Uterus (tissue), 4 donors: ENCODE measurements around the gene TBKBP1. TPM values are rescaled to one million over a fixed set of nuclear protein-coding genes. Genes with fewer than 3 reads are reported as not detected.
"Not testable (repeated sequence)": the region's sequence is repeated elsewhere in the genome, so short reads cannot be mapped to it uniquely, and the experiment has no call there.

Source experiments
- DNase-seq, 2 donors: peaks; one replicate each; pipeline ENCODE4 v3.0.0-alpha.2; 2019 to 2020
- H3K27ac ChIP-seq, 2 donors: fragments of 200-600 bp; sonication (generic); 1 replicate in 1 of 2; 2 replicates in 1 of 2; pipeline ENCODE4 v1.5.1; 2016 to 2018
- H3K27me3 ChIP-seq, 2 donors: fragments of 200-600 bp; sonication (generic); one replicate each; pipeline ENCODE4 v1.5.1; 2018 to 2019; ENCODE audit warnings: control low read depth in 1 of 2
- H3K36me3 ChIP-seq, 2 donors: fragments of 200-600 bp; sonication (generic); one replicate each; pipeline ENCODE4 v1.5.1; 2019; ENCODE audit warnings: control low read depth in 1 of 2
- H3K4me1 ChIP-seq, 2 donors: fragments of 200-600 bp; sonication (generic); one replicate each; pipeline ENCODE4 v1.5.1; 2018 to 2019; ENCODE audit warnings: control low read depth in 1 of 2
- H3K4me3 ChIP-seq, 2 donors: fragments of 200-600 bp; sonication (generic); 1 replicate in 1 of 2; 2 replicates in 1 of 2; pipeline ENCODE4 v1.5.1; 2018 to 2019; ENCODE audit warnings: mild to moderate bottlenecking in 1 of 2
- H3K9me3 ChIP-seq, 2 donors: fragments of 200-600 bp; sonication (generic); one replicate each; pipeline ENCODE4 v1.5.1; 2019; ENCODE audit warnings: control low read depth in 1 of 2
- CTCF ChIP-seq, 4 experiments: fragments of 200-600 bp in 2 of 4; fragments of 450-650 bp in 2 of 4; sonication (generic) in 2 of 4; IDR thresholded peaks; one replicate each; pipeline ENCODE4 v1.5.1; 2016 to 2019; ENCODE audit warnings: antibody characterized with exemption in 4 of 4, mild to moderate bottlenecking in 2 of 4, moderate library complexity in 1 of 4
- POLR2A ChIP-seq, 2 donors: fragments of 450-650 bp; IDR thresholded peaks; one replicate each; pipeline ENCODE4 v1.6.1; 2016; ENCODE audit warnings: antibody characterized with exemption in 2 of 2, mild to moderate bottlenecking in 1 of 2, moderate library complexity in 1 of 2
- intact Hi-C: fragments of 100-400 bp; cut with DNase I; formaldehyde crosslinking; loops from one replicate; pipeline ENCODE4 v1.15.1; 2023; ENCODE audit warnings: low total_unique reads
- total RNA-seq, 4 donors: library from RNA; depleted of rRNA in 3 of 4; stranded (reverse); fragments of >200 nt in 3 of 4; gene quantifications; one replicate each; pipeline versions ENCODE4 v1.1.0 to v1.2.4, GENCODE V29; 2014 to 2023
- donor health status: DM: yes; HTN: yes; CAD: no.

TBKBP1 gene
- total RNA-seq, 4 donors from 2014 or later, result 2.6 to 24.8 (median 10.7) TPM

- no peaks in the 10 kb centered on the region for H3K27me3 ChIP-seq
- intact Hi-C loops, result no loop called here
- no peak overlapping the region for H3K4me3 ChIP-seq
These were observed 45.2 kb downstream of the TBKBP1 start for GRCh38 chr17:47739150-47739549.

GRCh38 chr17:47739945-47740344 lies 46.0 kb downstream of the TBKBP1 start:
- H3K4me1 ChIP-seq, H3K9me3 ChIP-seq, DNase-seq, intact Hi-C loops, H3K27ac ChIP-seq, H3K27me3 ChIP-seq, H3K4me3 ChIP-seq, H3K36me3 ChIP-seq: not testable (repeated sequence)

More at GRCh38 chr17:47739150-47739549, 45.2 kb downstream of the TBKBP1 start:
- Histone ChIP-seq H3K27ac (no peak overlapping the region), H3K36me3 (no peaks in the 10 kb centered on the region), H3K9me3 (no peaks in the 10 kb centered on the region), H3K4me1 (no peaks in the 10 kb centered on the region)
- no peak for TF ChIP-seq CTCF (IDR thresholded peaks at IDR 0.05)
- TF ChIP-seq POLR2A (IDR thresholded peaks at IDR 0.05), result no peak
- DNase-seq, result no peak

GRCh38 chr17:47741109-47741792 lies 47.3 kb downstream of the TBKBP1 start:
- DNase-seq, result no peak
- TF ChIP-seq CTCF (IDR thresholded peaks at IDR 0.05), result no peak
- no peak for TF ChIP-seq POLR2A (IDR thresholded peaks at IDR 0.05)
- Histone ChIP-seq H3K4me3 (no peak overlapping the region), H3K9me3 (no peaks in the 10 kb centered on the region), H3K36me3 (no peaks in the 10 kb centered on the region), H3K27me3 (peaks cover 0 to 4% of the 10 kb centered on the region in 2 donors), H3K4me1 (no peaks in the 10 kb centered on the region), H3K27ac (no peak overlapping the region)
- intact Hi-C loops, result no loop called here

GRCh38 chr17:47741793-47742145 lies 47.8 kb downstream of the TBKBP1 start:
- Histone ChIP-seq H3K27me3 (peaks cover 0 to 4% of the 10 kb centered on the region in 2 donors), H3K36me3 (no peaks in the 10 kb centered on the region), H3K27ac (no peak overlapping the region), H3K4me1 (no peaks in the 10 kb centered on the region), H3K9me3 (no peaks in the 10 kb centered on the region), H3K4me3 (no peak overlapping the region)
- intact Hi-C loops, result no loop called here
- DNase-seq, result no peak
- TF ChIP-seq POLR2A (IDR thresholded peaks at IDR 0.05) (no peak), CTCF (IDR thresholded peaks at IDR 0.05) (no peak)

- TF ChIP-seq CTCF (IDR thresholded peaks at IDR 0.05) (peak in 1 of 4 experiments; percentile 11), POLR2A (IDR thresholded peaks at IDR 0.05) (no peak)
- Histone ChIP-seq H3K4me1 (no peaks in the 10 kb centered on the region), H3K9me3 (no peaks in the 10 kb centered on the region), H3K27me3 (peaks cover 0 to 4% of the 10 kb centered on the region in 2 donors), H3K4me3 (no peak overlapping the region), H3K27ac (no peak overlapping the region), H3K36me3 (no peaks in the 10 kb centered on the region)
- intact Hi-C loops, result no loop called here
- DNase-seq, result no peak
These were observed 48.6 kb downstream of the TBKBP1 start for GRCh38 chr17:47742319-47743181.
